AG09319 (cell line): ENCODE results near the gene PLBD2.

Experiments
- DNase-seq: peaks from one replicate; pipeline ENCODE4 v3.0.0-alpha.2; 2010; ENCODE audit warnings: low read depth; ENCODE audit errors: extremely low read depth
- CTCF ChIP-seq: IDR thresholded peaks from 2 replicates; pipeline ENCODE4 v1.5.1; 2011; ENCODE audit warnings: low read depth, mild to moderate bottlenecking, inconsistent platforms, low read length, moderate library complexity

PLBD2 gene

GRCh38 chr12:113402586-113403260 lies 44.3 kb downstream of the PLBD2 start:
- no peak for DNase-seq
- no peak for TF ChIP-seq CTCF

- DNase-seq, result no peak
- TF ChIP-seq CTCF, result no peak
These were observed 45.3 kb downstream of the PLBD2 start, which contains the start of gene SDS for GRCh38 chr12:113403435-113404415. SDS (minus strand) TSS chr12:113403887; CDS start chr12:113399708, 4,179 bp downstream.

- no peak for DNase-seq
- no peak for TF ChIP-seq CTCF
These were observed 47.3 kb downstream of the PLBD2 start for GRCh38 chr12:113405694-113406093.

- no peak for DNase-seq
- TF ChIP-seq CTCF, result no peak
These were observed 49.7 kb downstream of the PLBD2 start for GRCh38 chr12:113407931-113408600.

GRCh38 chr12:113408756-113409298 lies 50.4 kb downstream of the PLBD2 start:
- TF ChIP-seq CTCF, result no peak
- DNase-seq, result no peak

- no peak for TF ChIP-seq CTCF
- DNase-seq, result no peak
These were observed 51.2 kb downstream of the PLBD2 start for GRCh38 chr12:113409462-113410124.
